Ectodermal cell (in vitro differentiated cells): Measurements from ENCODE around the gene MBD3.

Experiments
- H3K27ac ChIP-seq: 2 replicates; pipeline ENCODE4 v1.7.0; 2013; ENCODE audit warnings: mild to moderate bottlenecking, low read depth, low read length; ENCODE audit not compliant: insufficient read depth, poor library complexity, severe bottlenecking
- H3K27me3 ChIP-seq: 2 replicates; pipeline ENCODE4 v1.7.0; 2013; ENCODE audit warnings: mild to moderate bottlenecking, low read length; ENCODE audit not compliant: insufficient read depth, control insufficient read depth, poor library complexity, severe bottlenecking
- H3K36me3 ChIP-seq: one replicate; pipeline ENCODE4 v1.7.0; 2013; ENCODE audit warnings: low read length; ENCODE audit not compliant: control insufficient read depth, insufficient read depth
- H3K4me1 ChIP-seq: one replicate; pipeline ENCODE4 v1.7.0; 2013; ENCODE audit warnings: low read length; ENCODE audit not compliant: control insufficient read depth, insufficient read depth
- H3K4me3 ChIP-seq: 2 replicates; pipeline ENCODE4 v1.7.0; 2013; ENCODE audit warnings: low read depth, low read length, control low read depth; ENCODE audit not compliant: insufficient read depth
- H3K9me3 ChIP-seq: 2 replicates; pipeline ENCODE4 v1.7.0; 2013; ENCODE audit warnings: mild to moderate bottlenecking, low read length, moderate library complexity; ENCODE audit not compliant: control insufficient read depth
- WGBS, 2 experiments: methylation state at CpG; one replicate each; pipeline ENCODE4 v1.1.7; 2013; ENCODE audit warnings: missing lambda C conversion rate in 2 of 2; 5-methylcytosine and 5-hydroxymethylcytosine counted together

Gene MBD3

DNA sequence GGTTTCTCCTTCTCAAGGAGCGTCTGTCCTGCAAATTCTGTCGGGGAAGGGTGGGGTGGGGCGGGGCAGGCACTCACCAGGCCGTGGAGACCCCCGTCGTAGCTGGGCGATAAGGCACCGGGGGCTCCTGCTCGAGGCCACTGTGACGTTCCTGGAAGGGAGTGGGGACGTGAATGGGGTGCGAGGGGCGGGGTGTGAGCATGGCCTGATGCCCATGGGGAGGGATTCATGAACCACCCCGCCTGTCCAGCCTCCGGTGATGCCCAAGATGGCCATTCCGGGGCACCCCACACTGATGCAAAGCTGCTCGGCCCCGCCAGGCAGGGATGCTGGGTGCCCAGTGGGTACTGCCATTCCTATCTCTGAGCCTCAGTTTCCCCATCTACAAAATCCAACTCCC, 27.0 kb upstream of the MBD3 start:
- Histone ChIP-seq H3K9me3 (no peaks in the 10 kb centered on the region), H3K4me1 (peaks cover 8% of the 10 kb centered on the region), H3K27ac (no peak overlapping the region), H3K27me3 (no peaks in the 10 kb centered on the region), H3K36me3 (peaks cover 68% of the 10 kb centered on the region), H3K4me3 (no peak overlapping the region)
- 96% methylated on average over 18 of the region's 18 CpGs for WGBS, 2 experiments

DNA sequence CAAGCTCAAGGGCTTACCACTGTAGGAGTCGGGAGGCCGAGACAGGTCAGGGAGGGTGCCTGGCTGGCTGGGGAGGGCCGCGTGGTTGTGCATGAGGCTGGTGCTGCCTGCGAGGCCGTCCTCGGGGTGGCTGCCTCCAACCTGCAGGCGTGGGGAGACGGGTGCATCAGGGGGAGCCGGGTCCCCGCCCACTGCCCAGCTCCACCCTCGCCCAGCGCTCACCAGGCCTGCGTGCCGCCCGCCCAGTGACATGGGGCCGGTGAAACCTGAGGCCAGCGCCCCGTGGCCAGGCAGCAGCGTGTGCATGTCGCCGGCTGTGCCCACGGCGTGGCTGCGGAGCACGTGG, 26.4 kb upstream of the MBD3 start:
- H3K27ac ChIP-seq = no peak overlapping the region
- H3K9me3 ChIP-seq = no peaks in the 10 kb centered on the region
- peaks cover 8% of the 10 kb centered on the region for H3K4me1 ChIP-seq
- H3K4me3 ChIP-seq = no peak overlapping the region
- H3K27me3 ChIP-seq = no peaks in the 10 kb centered on the region
- WGBS, 2 experiments = 96 to 98% methylated on average over 26 of the region's 26 CpGs
- H3K36me3 ChIP-seq = peaks cover 75% of the 10 kb centered on the region

DNA sequence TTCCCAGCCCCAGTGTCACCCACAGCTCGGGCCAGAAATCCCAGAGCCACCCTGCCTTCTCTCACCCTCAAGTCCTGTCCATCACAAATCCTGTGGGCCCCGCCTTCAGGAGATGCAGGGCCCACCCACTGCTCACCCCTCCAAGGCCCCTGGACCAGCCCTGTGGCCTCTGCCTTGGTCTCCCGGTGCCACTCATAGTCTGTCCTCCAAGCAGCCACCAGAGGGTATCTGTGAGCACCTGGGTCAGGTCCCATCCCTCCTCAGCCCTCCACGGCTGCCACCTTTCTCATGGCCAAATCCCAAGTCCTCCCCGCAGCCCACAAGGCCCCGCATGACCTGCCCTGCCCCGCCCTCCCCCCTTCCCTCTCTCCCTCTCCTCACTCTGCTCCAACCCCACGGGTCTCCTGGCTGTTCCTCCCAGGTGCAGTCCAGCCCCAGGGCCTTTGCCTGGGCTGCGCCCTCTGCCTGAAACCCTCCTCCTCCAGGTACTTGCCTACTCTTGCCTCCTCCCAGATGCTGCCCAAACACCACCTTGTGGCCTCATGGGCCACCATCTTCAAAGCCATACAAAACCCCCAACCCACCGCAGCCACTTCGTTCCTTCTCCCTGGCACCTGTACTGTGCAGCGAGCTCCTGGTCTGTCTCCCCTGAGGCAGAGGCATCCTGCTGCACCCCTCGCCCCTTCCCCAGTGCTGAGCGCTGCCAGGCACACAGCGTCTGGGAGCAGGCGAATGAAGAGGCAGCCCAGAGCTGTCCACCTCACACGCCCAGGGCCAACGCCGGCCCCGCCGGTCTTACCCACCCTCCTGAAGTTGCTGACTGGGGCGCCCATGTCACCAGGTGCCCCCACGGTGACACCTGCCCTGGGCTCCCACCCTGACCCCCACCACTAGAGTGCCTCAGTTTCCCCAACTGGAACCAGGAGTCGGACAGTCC, 25.8 kb upstream of the MBD3 start:
- 90% methylated on average over 24 of the region's 24 CpGs for WGBS, 2 experiments
- no peak overlapping the region for H3K27ac ChIP-seq
- no peaks in the 10 kb centered on the region for H3K9me3 ChIP-seq
- H3K4me1 ChIP-seq = peaks cover 8% of the 10 kb centered on the region
- H3K36me3 ChIP-seq = peaks cover 75% of the 10 kb centered on the region
- no peak overlapping the region for H3K4me3 ChIP-seq
- no peaks in the 10 kb centered on the region for H3K27me3 ChIP-seq

DNA sequence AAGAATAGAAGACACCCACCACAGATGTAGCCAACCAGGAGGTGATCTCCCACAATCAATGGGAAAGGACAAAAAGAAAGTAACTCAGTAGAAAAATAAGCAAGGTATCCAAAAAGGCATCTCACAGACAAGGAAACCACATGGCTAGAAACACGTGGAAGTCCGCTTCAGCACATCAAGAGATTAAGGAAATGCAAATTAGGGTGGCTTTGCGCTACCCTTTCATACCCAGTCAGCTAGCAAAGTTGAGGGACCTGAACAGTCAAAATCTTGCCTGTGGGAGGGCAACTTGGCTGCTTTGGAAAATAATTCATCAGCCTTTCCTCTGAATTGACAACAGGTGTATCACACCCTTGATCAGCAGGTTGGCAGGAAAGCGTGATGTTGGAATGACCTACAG, 24.2 kb upstream of the MBD3 start:
- WGBS, 2 experiments = 76 to 81% methylated on average over 4 of the region's 4 CpGs
- no peaks in the 10 kb centered on the region for H3K27me3 ChIP-seq
- no peak overlapping the region for H3K4me3 ChIP-seq
- no peak overlapping the region for H3K27ac ChIP-seq
- no peaks in the 10 kb centered on the region for H3K9me3 ChIP-seq
- no peaks in the 10 kb centered on the region for H3K4me1 ChIP-seq
- H3K36me3 ChIP-seq = peaks cover 85% of the 10 kb centered on the region

DNA sequence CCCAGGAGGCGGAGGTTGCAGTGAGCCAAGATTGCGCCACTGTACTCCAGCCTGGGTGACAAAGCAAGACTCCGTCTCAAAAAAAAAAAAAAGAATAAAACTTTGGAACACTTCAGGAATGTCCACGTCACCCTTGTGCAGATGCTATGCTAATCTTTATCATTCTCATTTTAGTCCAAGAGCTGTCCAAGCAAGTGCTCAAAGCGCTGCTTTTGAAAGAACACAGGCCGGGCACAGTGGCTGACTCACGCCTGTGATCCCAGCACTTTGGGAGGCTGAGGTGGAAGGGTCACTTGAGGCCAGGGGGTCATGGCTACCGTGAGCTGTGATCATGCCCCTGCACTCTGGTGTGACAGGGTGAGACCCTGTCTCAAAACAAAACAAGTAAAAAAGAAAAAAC, 23.7 kb upstream of the MBD3 start:
- H3K27ac ChIP-seq = no peak overlapping the region
- no peaks in the 10 kb centered on the region for H3K27me3 ChIP-seq
- H3K9me3 ChIP-seq = no peaks in the 10 kb centered on the region
- H3K4me3 ChIP-seq = no peak overlapping the region
- 95 to 96% methylated on average over 8 of the region's 8 CpGs for WGBS, 2 experiments
- H3K36me3 ChIP-seq = peaks cover 83% of the 10 kb centered on the region
- no peaks in the 10 kb centered on the region for H3K4me1 ChIP-seq

DNA sequence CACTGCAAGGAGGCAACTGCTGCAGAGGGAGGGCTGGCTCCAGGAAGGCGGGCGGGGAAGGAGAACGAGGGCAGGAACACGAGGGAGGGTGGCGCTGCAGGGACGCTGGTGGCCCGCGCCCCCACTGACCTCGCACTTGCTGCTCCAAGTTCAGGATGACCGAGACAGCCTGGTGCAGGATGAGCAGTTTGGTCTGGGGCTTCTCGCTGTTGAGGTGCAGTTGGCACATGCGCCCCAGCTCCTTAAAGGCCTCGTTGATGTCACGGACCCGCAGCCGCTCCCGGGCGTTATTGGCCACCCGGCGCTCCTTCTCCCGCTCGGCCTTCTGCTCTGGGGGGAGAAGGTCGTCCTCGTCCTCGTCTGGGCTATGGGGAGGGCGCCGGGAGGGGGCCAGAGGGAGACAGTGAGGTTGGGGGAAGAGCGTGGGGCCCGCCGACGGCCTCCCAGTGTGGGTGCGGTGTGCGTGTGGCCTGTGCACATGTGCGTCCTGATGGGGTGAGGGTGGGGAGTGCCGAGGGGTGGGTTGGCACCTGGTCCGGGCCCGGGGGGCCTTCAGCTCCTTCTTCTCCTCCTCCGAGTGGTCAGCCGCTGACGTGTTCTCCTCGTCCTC, 22.6 kb upstream of the MBD3 start:
- no peaks in the 10 kb centered on the region for H3K27me3 ChIP-seq
- H3K36me3 ChIP-seq = peaks cover 79% of the 10 kb centered on the region
- H3K4me3 ChIP-seq = no peak overlapping the region
- H3K27ac ChIP-seq = no peak overlapping the region
- WGBS, 2 experiments = 96 to 98% methylated on average over 41 of the region's 41 CpGs
- no peaks in the 10 kb centered on the region for H3K4me1 ChIP-seq
- no peaks in the 10 kb centered on the region for H3K9me3 ChIP-seq

DNA sequence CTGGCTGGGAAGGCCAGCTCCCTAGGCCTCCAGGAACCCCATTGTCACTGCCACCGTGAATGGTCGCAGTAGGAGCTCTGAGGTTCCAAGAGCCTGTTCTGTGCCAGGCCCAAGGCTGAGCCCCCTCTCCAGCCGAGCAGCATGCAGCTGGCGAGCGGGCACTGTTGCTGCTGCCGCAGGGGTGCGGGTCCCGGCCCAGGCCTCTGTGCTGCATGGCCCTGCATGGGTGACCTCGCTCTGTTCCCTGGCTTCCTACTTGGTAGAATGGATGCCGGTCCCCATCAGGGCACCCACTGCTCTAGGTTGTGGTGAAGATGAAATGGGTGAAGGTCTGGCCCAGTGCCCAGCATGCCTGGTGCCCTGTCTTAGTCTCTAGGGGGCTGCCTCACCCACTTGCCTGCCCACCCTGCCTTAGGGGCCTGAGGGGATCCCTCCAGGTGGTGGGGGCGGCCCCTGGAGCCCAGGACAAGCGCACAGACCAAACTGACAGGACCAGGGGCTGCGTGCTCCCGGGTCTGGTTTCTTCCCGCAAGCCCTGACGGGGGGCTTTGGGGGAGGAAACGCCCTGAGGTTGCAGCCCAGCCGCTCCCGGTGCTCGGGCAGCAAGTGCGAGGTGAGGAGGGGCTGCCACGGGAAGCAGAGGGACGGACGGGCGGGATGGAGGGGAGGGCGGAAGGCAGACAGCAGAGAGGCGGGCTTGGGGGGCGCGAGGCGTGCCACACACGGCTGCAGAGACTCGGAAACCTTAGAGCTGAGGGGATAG, 21.3 kb upstream of the MBD3 start:
- no peaks in the 10 kb centered on the region for H3K4me1 ChIP-seq
- 96 to 97% methylated on average over 32 of the region's 32 CpGs for WGBS, 2 experiments
- H3K36me3 ChIP-seq = peaks cover 75% of the 10 kb centered on the region
- no peak overlapping the region for H3K27ac ChIP-seq
- no peaks in the 10 kb centered on the region for H3K27me3 ChIP-seq
- H3K9me3 ChIP-seq = no peaks in the 10 kb centered on the region
- H3K4me3 ChIP-seq = no peak overlapping the region

DNA sequence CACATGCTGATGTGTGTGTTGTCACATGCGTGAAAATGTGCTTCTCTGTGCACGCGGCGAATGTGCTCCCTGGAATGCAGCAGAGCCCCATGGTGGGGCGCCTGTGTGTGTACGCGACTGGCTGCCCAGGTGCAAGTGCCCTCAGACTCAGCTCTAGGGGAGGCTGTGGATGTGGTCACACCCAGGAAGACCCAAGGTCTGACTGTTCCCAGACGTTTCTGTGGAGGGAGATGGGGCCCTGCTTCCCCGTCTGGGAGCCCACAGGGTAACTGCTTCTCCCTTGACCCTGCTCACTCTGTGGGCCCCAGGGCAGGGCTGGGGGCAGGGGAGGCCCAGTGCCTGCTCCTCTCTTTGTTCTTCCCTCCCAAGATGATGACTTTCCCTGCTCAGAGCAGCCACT, 20.5 kb upstream of the MBD3 start:
- Histone ChIP-seq H3K27me3 (no peaks in the 10 kb centered on the region), H3K4me3 (no peak overlapping the region), H3K36me3 (peaks cover 67% of the 10 kb centered on the region), H3K9me3 (no peaks in the 10 kb centered on the region), H3K4me1 (no peaks in the 10 kb centered on the region), H3K27ac (no peak overlapping the region)
- WGBS, 2 experiments = 93 to 94% methylated on average over 9 of the region's 9 CpGs

DNA sequence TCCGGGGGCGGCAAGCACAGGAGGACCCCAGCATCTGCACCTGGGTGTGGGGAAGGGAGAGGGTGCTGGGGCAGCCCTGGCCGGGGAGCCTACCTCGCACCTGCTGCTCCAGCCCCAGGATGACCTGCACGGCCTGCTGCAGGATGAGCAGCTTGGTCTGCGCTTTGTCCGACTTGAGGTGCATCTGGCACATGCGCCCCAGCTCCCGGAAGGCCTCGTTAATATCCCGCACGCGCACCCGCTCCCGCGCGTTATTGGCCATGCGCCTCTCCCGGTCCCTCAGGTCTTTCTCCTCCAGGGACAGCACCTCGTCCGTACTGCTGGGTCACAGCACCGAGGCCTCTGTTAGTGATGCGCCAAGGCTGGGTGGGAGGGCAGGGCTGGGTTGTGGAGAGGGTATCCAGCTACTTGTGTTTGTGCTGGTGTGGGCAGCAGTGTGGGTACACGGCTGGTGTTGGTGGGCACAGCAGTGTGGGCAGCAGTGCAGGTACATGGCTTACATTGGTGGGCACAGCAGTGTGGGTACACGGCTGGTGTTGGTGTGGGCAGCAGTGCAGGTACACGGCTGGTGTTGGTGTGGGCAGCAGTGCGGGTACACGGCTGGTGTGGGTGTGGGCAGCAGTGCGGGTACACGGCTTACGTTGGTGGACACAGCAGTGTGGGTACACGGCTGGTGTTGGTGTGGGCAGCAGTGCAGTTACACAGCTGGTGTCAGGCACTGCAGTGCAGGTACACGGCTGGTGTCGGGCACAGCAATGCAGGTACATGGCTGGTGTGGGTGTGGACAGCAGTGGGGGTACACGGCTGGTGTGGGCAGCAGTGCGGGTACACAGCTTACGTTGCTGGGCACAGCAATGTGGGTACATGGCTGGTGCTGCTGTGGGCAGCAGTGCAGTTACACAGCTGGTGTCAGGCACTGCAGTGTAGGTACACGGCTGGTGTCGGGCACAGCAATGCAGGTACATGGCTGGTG, 19.7 kb upstream of the MBD3 start:
- 96% methylated on average over 39 of the region's 39 CpGs for WGBS, 2 experiments
- Histone ChIP-seq H3K27me3 (no peaks in the 10 kb centered on the region), H3K9me3 (no peaks in the 10 kb centered on the region), H3K4me1 (no peaks in the 10 kb centered on the region), H3K27ac (no peak overlapping the region), H3K4me3 (no peak overlapping the region), H3K36me3 (peaks cover 59% of the 10 kb centered on the region)
